ENCODE measurements around the gene PON2. TPM values are rescaled to one million over a fixed set of nuclear protein-coding genes. Genes with fewer than 3 reads are reported as not detected.

Gene PON2
- total and polyA plus RNA-seq, 2 of the 13 experiments (the other 11 are each of a cell fraction or from before 2014, with no cell fraction given): 202 to 217 TPM

GRCh38 chr7:95434557-95435421 is at the start of gene PON2 (continued):
- TF ChIP-seq YY1 (IDR thresholded peaks at IDR 0.05; ENCODE audit: insufficient read depth, insufficient replicate concordance, low read depth, low read length) (peak; percentile 90), ASH2L (IDR thresholded peaks at IDR 0.05; ENCODE audit: insufficient read length, low read depth, low read length) (peak; percentile 86), NR1H2 (CRISPR knock-in tag; IDR thresholded peaks at IDR 0.05; ENCODE audit: borderline replicate concordance, low read depth) (0 out of 2 replicates have a peak, but pooled peaks have one; percentile 14), BCL6 (CRISPR knock-in tag; IDR thresholded peaks at IDR 0.05) (peak; percentile 80), HNF4A (CRISPR knock-in tag; IDR thresholded peaks at IDR 0.05) (peak; percentile 76), ZMAT3 (CRISPR knock-in tag; conservative IDR thresholded peaks at IDR 0.05) (peak; percentile 85), POLR2AphosphoS2 (IDR thresholded peaks at IDR 0.05; ENCODE audit: low read depth, low read length) (no peak), REST (IDR thresholded peaks at IDR 0.05; ENCODE audit: borderline replicate concordance in 1 of 2, low read depth in 1 of 2, low read length in 2 of 2) (0 out of 4 replicates have a peak, but pooled peaks of 1 of the 2 experiments have one; percentile 13), YEATS4 (CRISPR knock-in tag; IDR thresholded peaks at IDR 0.05; ENCODE audit: borderline replicate concordance) (peak; percentile 89), MAX (IDR thresholded peaks at IDR 0.05) (peak; percentile 78), ZNF780A (CRISPR knock-in tag; IDR thresholded peaks at IDR 0.05) (no peak), SMAD3 (CRISPR knock-in tag; IDR thresholded peaks at IDR 0.05) (0 out of 2 replicates have a peak, but pooled peaks have one; percentile 28), REXO4 (CRISPR knock-in tag; IDR thresholded peaks at IDR 0.05; ENCODE audit: borderline replicate concordance) (no peak), PATZ1 (CRISPR knock-in tag; IDR thresholded peaks at IDR 0.05) (peak; percentile 97), ZNF441 (CRISPR knock-in tag; IDR thresholded peaks at IDR 0.05; ENCODE audit: borderline replicate concordance) (no peak; the same call in 1 of the 2 replicates), ZNF792 (CRISPR knock-in tag; IDR thresholded peaks at IDR 0.05) (peak; percentile 58), CEBPZ (IDR thresholded peaks at IDR 0.05; ENCODE audit: low read length) (no peak)

Measured in HepG2 (cell line).